IPS-18a (cell line): ENCODE results near the gene PTPRN2.

ENCODE experiments used
- H3K27ac ChIP-seq: one replicate; pipeline ENCODE4 v1.5.1; 2013; ENCODE audit warnings: low read length
- H3K27me3 ChIP-seq: one replicate; pipeline ENCODE4 v1.6.1; 2013; ENCODE audit warnings: mild to moderate bottlenecking, low read length; ENCODE audit not compliant: control insufficient read depth, insufficient read depth
- H3K36me3 ChIP-seq: one replicate; pipeline ENCODE4 v1.6.1; 2013; ENCODE audit warnings: low read depth, low read length; ENCODE audit not compliant: control insufficient read depth
- H3K4me1 ChIP-seq: one replicate; pipeline ENCODE4 v1.6.1; 2013; ENCODE audit warnings: low read depth, low read length; ENCODE audit not compliant: control insufficient read depth
- H3K4me3 ChIP-seq: one replicate; pipeline ENCODE4 v1.5.1; 2013; ENCODE audit warnings: low read length
- H3K9ac ChIP-seq: one replicate; pipeline ENCODE4 v1.6.1; 2013; ENCODE audit warnings: mild to moderate bottlenecking, low read length, moderate library complexity
- H3K9me3 ChIP-seq: one replicate; pipeline ENCODE4 v1.6.1; 2013; ENCODE audit warnings: low read depth, low read length; ENCODE audit not compliant: control insufficient read depth

The PTPRN2 gene

GRCh38 chr7:158123753-158124152, 463.9 kb downstream of the PTPRN2 start:
- no peaks in the 10 kb centered on the region for H3K27me3 ChIP-seq
- H3K27ac ChIP-seq, result no peak overlapping the region
- H3K9me3 ChIP-seq, result no peaks in the 10 kb centered on the region
- no peaks in the 10 kb centered on the region for H3K4me1 ChIP-seq
- no peak overlapping the region for H3K9ac ChIP-seq
- no peaks in the 10 kb centered on the region for H3K36me3 ChIP-seq
- no peak overlapping the region for H3K4me3 ChIP-seq

DNA sequence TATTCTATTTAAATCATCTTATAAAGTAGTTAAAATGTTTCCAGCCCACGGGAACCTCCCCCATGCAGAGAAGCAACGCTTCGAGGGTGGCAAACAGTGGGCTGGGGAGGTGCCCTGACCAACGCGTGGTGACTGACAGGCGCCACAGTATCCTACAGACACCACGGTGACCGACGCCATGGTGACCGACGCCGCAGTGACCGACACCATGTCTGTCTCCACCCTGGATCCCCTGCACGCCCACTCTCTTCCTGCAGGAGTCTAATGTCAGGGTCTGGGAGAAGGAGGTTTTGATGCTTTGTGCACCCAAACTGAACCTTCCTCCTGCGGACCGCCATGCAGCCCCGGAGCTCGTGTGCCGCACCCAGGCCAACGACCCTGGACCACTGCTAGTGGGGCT, 464.4 kb downstream of the PTPRN2 start:
- no peak overlapping the region for H3K27ac ChIP-seq
- H3K27me3 ChIP-seq, result no peaks in the 10 kb centered on the region
- H3K4me3 ChIP-seq, result no peak overlapping the region
- no peaks in the 10 kb centered on the region for H3K9me3 ChIP-seq
- no peak overlapping the region for H3K9ac ChIP-seq
- no peaks in the 10 kb centered on the region for H3K36me3 ChIP-seq
- no peaks in the 10 kb centered on the region for H3K4me1 ChIP-seq

GRCh38 chr7:158121441-158122045, 466.1 kb downstream of the PTPRN2 start:
- Histone ChIP-seq H3K27ac (no peak overlapping the region), H3K4me3 (no peak overlapping the region), H3K4me1 (no peaks in the 10 kb centered on the region), H3K27me3 (no peaks in the 10 kb centered on the region), H3K36me3 (no peaks in the 10 kb centered on the region), H3K9me3 (peaks cover 9% of the 10 kb centered on the region), H3K9ac (no peak overlapping the region)

DNA sequence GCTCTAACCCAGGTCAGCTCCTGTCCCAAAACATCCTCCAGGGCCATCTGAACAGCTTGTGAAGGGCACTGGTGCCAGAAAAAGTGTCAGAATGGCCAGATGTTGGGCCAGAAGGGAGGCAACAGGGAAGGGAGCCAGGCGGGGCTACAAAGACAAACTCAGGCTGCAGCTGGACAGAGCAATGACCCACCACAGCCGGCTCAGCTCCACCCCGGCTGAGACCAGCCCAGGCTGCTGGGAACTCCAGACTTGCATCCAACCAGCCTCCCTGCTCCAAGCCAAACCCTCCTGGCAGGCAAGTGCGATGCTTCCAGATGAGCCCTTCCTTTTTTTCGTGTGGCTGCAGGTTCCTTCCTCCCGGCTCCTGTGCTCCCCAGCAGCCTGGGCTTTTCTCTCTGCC, 466.9 kb downstream of the PTPRN2 start:
- no peaks in the 10 kb centered on the region for H3K36me3 ChIP-seq
- no peaks in the 10 kb centered on the region for H3K4me1 ChIP-seq
- H3K9ac ChIP-seq, result no peak overlapping the region
- H3K27me3 ChIP-seq, result no peaks in the 10 kb centered on the region
- no peak overlapping the region for H3K4me3 ChIP-seq
- peaks cover 11% of the 10 kb centered on the region for H3K9me3 ChIP-seq
- H3K27ac ChIP-seq, result no peak overlapping the region

GRCh38 chr7:158120316-158120715, 467.3 kb downstream of the PTPRN2 start:
- H3K27me3 ChIP-seq, result no peaks in the 10 kb centered on the region
- no peaks in the 10 kb centered on the region for H3K4me1 ChIP-seq
- H3K36me3 ChIP-seq, result no peaks in the 10 kb centered on the region
- no peak overlapping the region for H3K4me3 ChIP-seq
- no peak overlapping the region for H3K27ac ChIP-seq
- H3K9me3 ChIP-seq, result peaks cover 11% of the 10 kb centered on the region
- H3K9ac ChIP-seq, result no peak overlapping the region

- no peaks in the 10 kb centered on the region for H3K27me3 ChIP-seq
- H3K4me1 ChIP-seq, result no peaks in the 10 kb centered on the region
- no peak overlapping the region for H3K9ac ChIP-seq
- H3K27ac ChIP-seq, result no peak overlapping the region
- no peak overlapping the region for H3K4me3 ChIP-seq
- no peaks in the 10 kb centered on the region for H3K36me3 ChIP-seq
- peaks cover 11% of the 10 kb centered on the region for H3K9me3 ChIP-seq
These were observed 470.0 kb downstream of the PTPRN2 start for GRCh38 chr7:158117341-158118222.

GRCh38 chr7:158116235-158116634, 471.4 kb downstream of the PTPRN2 start:
- Histone ChIP-seq H3K36me3 (no peaks in the 10 kb centered on the region), H3K9ac (no peak overlapping the region), H3K27me3 (no peaks in the 10 kb centered on the region), H3K27ac (no peak overlapping the region), H3K4me3 (no peak overlapping the region), H3K4me1 (no peaks in the 10 kb centered on the region), H3K9me3 (peaks cover 11% of the 10 kb centered on the region)

GRCh38 chr7:158114056-158114850, 473.4 kb downstream of the PTPRN2 start:
- peaks cover 11% of the 10 kb centered on the region for H3K9me3 ChIP-seq
- no peaks in the 10 kb centered on the region for H3K27me3 ChIP-seq
- no peak overlapping the region for H3K9ac ChIP-seq

DNA sequence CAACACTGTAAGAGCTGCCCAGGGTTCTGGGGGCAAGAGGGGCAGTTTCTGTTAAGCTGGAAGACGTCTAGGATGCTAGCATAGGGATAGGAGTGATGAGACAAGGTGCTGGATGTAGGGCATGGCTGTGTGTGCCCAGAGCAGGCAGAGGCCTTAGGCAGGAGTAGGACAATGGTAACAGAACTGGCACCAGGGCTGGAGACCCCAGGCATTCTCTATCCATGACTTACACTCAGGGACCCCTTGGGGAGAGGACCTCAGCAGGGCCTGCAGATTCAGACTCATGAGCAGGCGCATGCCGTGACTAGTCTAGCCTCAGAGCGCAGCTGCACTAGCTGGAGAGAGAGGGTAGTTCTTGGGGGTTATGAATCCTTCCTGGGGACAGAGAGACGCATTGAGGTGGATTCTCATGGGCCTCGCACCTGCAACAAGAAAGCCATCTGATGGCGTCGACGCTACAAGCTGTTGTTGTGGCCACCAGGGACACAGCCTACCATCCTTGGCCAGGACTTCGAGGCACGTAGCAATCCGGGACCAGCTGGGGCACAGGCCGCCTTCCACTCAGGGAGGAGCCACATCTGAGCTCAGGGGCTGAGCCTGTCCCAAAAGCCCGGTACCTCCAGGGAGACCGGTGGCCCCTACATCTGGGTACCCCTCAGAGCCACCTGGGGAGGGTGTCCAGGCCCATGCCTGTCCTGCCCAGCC, 474.1 kb downstream of the PTPRN2 start:
- H3K36me3 ChIP-seq, result no peaks in the 10 kb centered on the region
- H3K9ac ChIP-seq, result no peak overlapping the region
- H3K9me3 ChIP-seq, result peaks cover 11% of the 10 kb centered on the region
- no peak overlapping the region for H3K4me3 ChIP-seq
- no peaks in the 10 kb centered on the region for H3K27me3 ChIP-seq
- no peaks in the 10 kb centered on the region for H3K4me1 ChIP-seq
- H3K27ac ChIP-seq, result no peak overlapping the region

More at GRCh38 chr7:158114056-158114850, 473.4 kb downstream of the PTPRN2 start:
- H3K4me3 ChIP-seq, result no peak overlapping the region
- no peaks in the 10 kb centered on the region for H3K4me1 ChIP-seq
- no peak overlapping the region for H3K27ac ChIP-seq
- H3K36me3 ChIP-seq, result no peaks in the 10 kb centered on the region

- Histone ChIP-seq H3K27me3 (no peaks in the 10 kb centered on the region), H3K4me1 (no peaks in the 10 kb centered on the region), H3K9ac (no peak overlapping the region), H3K27ac (no peak overlapping the region), H3K36me3 (no peaks in the 10 kb centered on the region), H3K9me3 (peaks cover 11% of the 10 kb centered on the region), H3K4me3 (no peak overlapping the region)
These were observed 474.9 kb downstream of the PTPRN2 start for GRCh38 chr7:158112571-158113320.
